ENCODE measurements around the gene SLC15A1.

Gene SLC15A1

GRCh38 chr13:98787996-98788395 lies 35.5 kb upstream of the SLC15A1 start:
- DNase-seq (ENCODE audit: low read depth), result no peak
- TF ChIP-seq CTCF (IDR thresholded peaks at IDR 0.05; ENCODE audit: control insufficient read depth, extremely low read depth, insufficient read depth), result no peak
- no peak overlapping the region for H3K4me3 ChIP-seq (ENCODE audit: low read depth, low read length)

GRCh38 chr13:98787173-98787572 lies 34.7 kb upstream of the SLC15A1 start:
- no peak for DNase-seq (ENCODE audit: low read depth)
- no peak for TF ChIP-seq CTCF (IDR thresholded peaks at IDR 0.05; ENCODE audit: control insufficient read depth, extremely low read depth, insufficient read depth)
- no peak overlapping the region for H3K4me3 ChIP-seq (ENCODE audit: low read depth, low read length)

- TF ChIP-seq CTCF (IDR thresholded peaks at IDR 0.05; ENCODE audit: control insufficient read depth, extremely low read depth, insufficient read depth), result no peak
- H3K4me3 ChIP-seq (ENCODE audit: low read depth, low read length), result no peak overlapping the region
- no peak for DNase-seq (ENCODE audit: low read depth)
Measured at GRCh38 chr13:98786023-98786422, 33.6 kb upstream of the SLC15A1 start.

GRCh38 chr13:98785405-98785804 lies 32.9 kb upstream of the SLC15A1 start:
- no peak for TF ChIP-seq CTCF (IDR thresholded peaks at IDR 0.05; ENCODE audit: control insufficient read depth, extremely low read depth, insufficient read depth)
- DNase-seq (ENCODE audit: low read depth), result no peak
- no peak overlapping the region for H3K4me3 ChIP-seq (ENCODE audit: low read depth, low read length)

- DNase-seq (ENCODE audit: low read depth), result no peak
- no peak for TF ChIP-seq CTCF (IDR thresholded peaks at IDR 0.05; ENCODE audit: control insufficient read depth, extremely low read depth, insufficient read depth)
Measured at GRCh38 chr13:98784666-98785065, 32.2 kb upstream of the SLC15A1 start.

GRCh38 chr13:98783856-98784478 lies 31.5 kb upstream of the SLC15A1 start:
- no peak for TF ChIP-seq CTCF (IDR thresholded peaks at IDR 0.05; ENCODE audit: control insufficient read depth, extremely low read depth, insufficient read depth)

More at GRCh38 chr13:98784666-98785065, 32.2 kb upstream of the SLC15A1 start:
- H3K4me3 ChIP-seq (ENCODE audit: low read depth, low read length), result no peak overlapping the region

GRCh38 chr13:98782654-98783053 lies 30.2 kb upstream of the SLC15A1 start:
- TF ChIP-seq CTCF (IDR thresholded peaks at IDR 0.05; ENCODE audit: control insufficient read depth, extremely low read depth, insufficient read depth), result no peak
- DNase-seq (ENCODE audit: low read depth), result no peak
- H3K4me3 ChIP-seq (ENCODE audit: low read depth, low read length), result no peak overlapping the region

More at GRCh38 chr13:98783856-98784478, 31.5 kb upstream of the SLC15A1 start:
- no peak for DNase-seq (ENCODE audit: low read depth)
- no peak overlapping the region for H3K4me3 ChIP-seq (ENCODE audit: low read depth, low read length)
